ENCODE measurements around the gene CNOT6. TPM values are rescaled to one million over a fixed set of nuclear protein-coding genes. Genes with fewer than 3 reads are reported as not detected.
"Not testable (repeated sequence)": the region's sequence is repeated elsewhere in the genome, so short reads cannot be mapped to it uniquely, and the experiment has no call there.

Gene CNOT6
- total RNA-seq, 1 experiment from 2014 or later: 59.1 TPM

DNA sequence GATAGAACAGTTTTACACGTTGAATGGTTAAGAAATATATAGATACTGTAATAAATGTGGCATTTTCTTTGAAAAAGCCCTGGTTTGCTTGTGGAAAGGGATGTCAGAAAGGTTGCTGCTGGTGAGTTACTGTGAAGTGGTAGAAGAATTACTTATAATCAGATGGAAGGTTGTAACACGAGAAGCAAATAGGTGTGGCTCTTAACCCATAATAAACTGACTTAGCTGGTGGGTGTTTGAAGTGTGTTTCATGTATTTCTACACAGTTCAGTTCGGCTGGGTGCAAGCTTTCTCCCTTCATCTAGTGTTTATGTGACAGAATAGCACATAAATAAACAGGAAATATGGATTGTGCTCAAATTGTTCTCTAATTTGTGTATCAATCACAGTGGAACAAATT is 5.5 kb downstream of the CNOT6 start:
- Histone ChIP-seq H3K27me3 (ENCODE audit: insufficient read depth, low read length) (no peaks in the 10 kb centered on the region), H4K20me1 (ENCODE audit: insufficient read depth) (peaks cover 6% of the 10 kb centered on the region; the same call in 1 of the 2 replicates), H3K36me3 (ENCODE audit: control insufficient read depth in 1 of 2, insufficient read depth in 2 of 2, low read length in 2 of 2) (0 out of 4 replicates have a peak, but pooled peaks cover 0 to 6% of the 10 kb centered on the region in 2 experiments), H2AFZ (ENCODE audit: low read depth, low read length, poor library complexity, severe bottlenecking) (no peak overlapping the region), H3K4me1 (ENCODE audit: control insufficient read depth in 1 of 2, insufficient read depth in 2 of 2, low read length in 2 of 2) (peaks cover 32 to 47% of the 10 kb centered on the region in 2 experiments), H3K4me3 (replicated peaks in 1 of 2; ENCODE audit: low read depth in 1 of 2, low read length in 2 of 2) (no peak overlapping the region), H3K79me2 (ENCODE audit: insufficient read depth, low read length) (peaks cover 100% of the 10 kb centered on the region), H3K27ac (ENCODE audit: low read depth, low read length) (no peak overlapping the region), H3K9ac (ENCODE audit: low read length) (no peak overlapping the region), H3K4me2 (ENCODE audit: low read length) (no peak overlapping the region; the same call in 1 of the 2 replicates), H3K9me3 (ENCODE audit: control insufficient read depth in 1 of 2, insufficient read depth in 1 of 2, low read depth in 1 of 2, low read length in 2 of 2) (no peaks in the 10 kb centered on the region), H3K9me2 (ENCODE audit: insufficient read depth) (no peaks in the 10 kb centered on the region)
- ATAC-seq: no peak
- no TSS peak for BruUV-seq (replicated peaks)
- TF ChIP-seq POLR2A (IDR thresholded peaks at IDR 0.05; ENCODE audit: borderline replicate concordance, extremely low read depth, insufficient read depth, insufficient read length) (no peak), FOSL1 (IDR thresholded peaks at IDR 0.05; ENCODE audit: low read depth) (no peak), JUND (IDR thresholded peaks at IDR 0.05) (no peak), REST (IDR thresholded peaks at IDR 0.05; ENCODE audit: low read depth) (no peak), SRF (IDR thresholded peaks at IDR 0.05; ENCODE audit: low read depth) (no peak), RAD21 (IDR thresholded peaks at IDR 0.05; ENCODE audit: low read depth) (no peak), EGR1 (IDR thresholded peaks at IDR 0.05; ENCODE audit: low read depth) (no peak), SP1 (IDR thresholded peaks at IDR 0.05; ENCODE audit: low read depth) (no peak), CBX3 (IDR thresholded peaks at IDR 0.05; ENCODE audit: low read depth) (no peak), ZNF274 (IDR thresholded peaks at IDR 0.05; ENCODE audit: low read depth, low read length) (no peak), EZH2phosphoT487 (IDR thresholded peaks at IDR 0.05; ENCODE audit: borderline replicate concordance) (no peak), EZH2 (IDR thresholded peaks at IDR 0.05) (no peak), YY1 (IDR thresholded peaks at IDR 0.05; ENCODE audit: extremely low read depth, insufficient replicate concordance, low read depth, low read length) (no peak)
- TF ChIP-seq, protein P1, sequence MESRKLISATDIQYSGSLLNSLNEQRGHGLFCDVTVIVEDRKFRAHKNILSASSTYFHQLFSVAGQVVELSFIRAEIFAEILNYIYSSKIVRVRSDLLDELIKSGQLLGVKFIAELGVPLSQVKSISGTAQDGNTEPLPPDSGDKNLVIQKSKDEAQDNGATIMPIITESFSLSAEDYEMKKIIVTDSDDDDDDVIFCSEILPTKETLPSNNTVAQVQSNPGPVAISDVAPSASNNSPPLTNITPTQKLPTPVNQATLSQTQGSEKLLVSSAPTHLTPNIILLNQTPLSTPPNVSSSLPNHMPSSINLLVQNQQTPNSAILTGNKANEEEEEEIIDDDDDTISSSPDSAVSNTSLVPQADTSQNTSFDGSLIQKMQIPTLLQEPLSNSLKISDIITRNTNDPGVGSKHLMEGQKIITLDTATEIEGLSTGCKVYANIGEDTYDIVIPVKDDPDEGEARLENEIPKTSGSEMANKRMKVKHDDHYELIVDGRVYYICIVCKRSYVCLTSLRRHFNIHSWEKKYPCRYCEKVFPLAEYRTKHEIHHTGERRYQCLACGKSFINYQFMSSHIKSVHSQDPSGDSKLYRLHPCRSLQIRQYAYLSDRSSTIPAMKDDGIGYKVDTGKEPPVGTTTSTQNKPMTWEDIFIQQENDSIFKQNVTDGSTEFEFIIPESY (IDR thresholded peaks at IDR 0.05; ENCODE audit: extremely low read depth, insufficient replicate concordance, low read length): no peak
- ChIA-PET POLR2A (no interaction called here), RAD21 (ENCODE audit: low non-redundant PET in 1 of 2, low total read pairs in 2 of 2, uncharacterized antibody in 2 of 2, unreplicated experiment in 2 of 2) (no interaction called here), CTCF (interaction anchor here (1.0 kb wide), 1 partner anchor 171 kb away, joined by 3 read pairs; no protein-coding TSS in a partner anchor)
- DNase-seq (ENCODE audit: low read depth, low spot score): no peak
- intact Hi-C loops (cut with micrococcal nuclease): no loop called here

- BruUV-seq (replicated peaks); H3K4me2 ChIP-seq (ENCODE audit: low read length); ATAC-seq; POLR2A ChIA-PET; DNase-seq (ENCODE audit: low read depth, low spot score); intact Hi-C loops (cut with micrococcal nuclease); H3K36me3 ChIP-seq (ENCODE audit: control insufficient read depth in 1 of 2, insufficient read depth in 2 of 2, low read length in 2 of 2); RAD21 ChIA-PET (ENCODE audit: low non-redundant PET in 1 of 2, low total read pairs in 2 of 2, uncharacterized antibody in 2 of 2, unreplicated experiment in 2 of 2); H3K9me2 ChIP-seq (ENCODE audit: insufficient read depth); H3K9ac ChIP-seq (ENCODE audit: low read length); H3K9me3 ChIP-seq (ENCODE audit: control insufficient read depth in 1 of 2, insufficient read depth in 1 of 2, low read depth in 1 of 2, low read length in 2 of 2); H3K27me3 ChIP-seq (ENCODE audit: insufficient read depth, low read length); H4K20me1 ChIP-seq (ENCODE audit: insufficient read depth); H2AFZ ChIP-seq (ENCODE audit: low read depth, low read length, poor library complexity, severe bottlenecking); H3K4me3 ChIP-seq (replicated peaks in 1 of 2; ENCODE audit: low read depth in 1 of 2, low read length in 2 of 2); H3K27ac ChIP-seq (ENCODE audit: low read depth, low read length): not testable (repeated sequence)
- peaks cover 96% of the 10 kb centered on the region for H3K79me2 ChIP-seq (ENCODE audit: insufficient read depth, low read length)
- H3K4me1 ChIP-seq (ENCODE audit: control insufficient read depth in 1 of 2, insufficient read depth in 2 of 2, low read length in 2 of 2): peaks cover 32 to 43% of the 10 kb centered on the region in 2 experiments
- CTCF ChIA-PET: interaction anchor here (1.0 kb wide), 1 partner anchor 172 kb away, joined by 3 read pairs; no protein-coding TSS in a partner anchor
Observed at GRCh38 chr5:180500300-180500699, 6.1 kb downstream of the CNOT6 start.

All from HCT116 (cell line).